CD4-positive, alpha-beta T cell (primary cell): ENCODE measurements around the gene KCNV2. TPM values are rescaled to one million over a fixed set of nuclear protein-coding genes. Genes with fewer than 3 reads are reported as not detected.

Experiments
- ATAC-seq: fragments of 200-7000 bp; cut with Tn5 transposase; one replicate; pipeline ENCODE4 v1.10.0; 2022; ENCODE audit warnings: mild to moderate bottlenecking; ENCODE audit not compliant: poor library complexity
- CTCF ChIA-PET: fragments of 350-600 bp; sonication (Branson Sonifier 250); formaldehyde crosslinking; loops from one replicate; lab custom pipeline; 2021; ENCODE audit warnings: antibody characterized with exemption, inconsistent platforms; lab: Charles Lee
- POLR2A ChIA-PET: fragments of 350-600 bp; sonication (Branson Sonifier 250); formaldehyde crosslinking; loops from one replicate; lab custom pipeline; 2021; ENCODE audit warnings: antibody characterized with exemption, inconsistent platforms; lab: Charles Lee
- DNase-seq, 14 experiments: peaks; one replicate each; pipeline ENCODE4 v3.0.0-alpha.2; 2013 to 2020; ENCODE audit warnings: mixed read lengths in 2 of 14
- H3K27ac ChIP-seq, 2 donors: one replicate each; pipeline versions ENCODE4 v1.5.1 to v1.7.0; 2013; ENCODE audit warnings: low read length in 2 of 2, low read depth in 1 of 2, mild to moderate bottlenecking in 1 of 2
- H3K27me3 ChIP-seq, 2 experiments: 1 replicate in 1 of 2; 2 replicates in 1 of 2; pipeline versions ENCODE4 v1.6.1 to v1.7.0; 2013; ENCODE audit warnings: low read length in 2 of 2, control low read depth in 1 of 2, mild to moderate bottlenecking in 1 of 2, moderate library complexity in 1 of 2; ENCODE audit not compliant: insufficient read depth in 2 of 2, control insufficient read depth in 1 of 2
- H3K36me3 ChIP-seq: one replicate; pipeline ENCODE4 v1.6.1; 2013; ENCODE audit warnings: low read length, control low read depth; ENCODE audit not compliant: insufficient read depth
- H3K4me1 ChIP-seq: one replicate; pipeline ENCODE4 v1.6.1; 2013; ENCODE audit warnings: low read length, control low read depth; ENCODE audit not compliant: insufficient read depth
- H3K4me3 ChIP-seq: one replicate; pipeline ENCODE4 v1.5.1; 2013; ENCODE audit warnings: mild to moderate bottlenecking, low read length, moderate library complexity
- H3K9me3 ChIP-seq, 2 experiments: 1 replicate in 1 of 2; 2 replicates in 1 of 2; pipeline versions ENCODE4 v1.6.1 to v1.7.0; 2013; ENCODE audit warnings: low read length in 2 of 2, mild to moderate bottlenecking in 2 of 2, control low read depth in 1 of 2, moderate library complexity in 1 of 2; ENCODE audit not compliant: control insufficient read depth in 1 of 2, insufficient read depth in 1 of 2
- H3K27ac Mint-ChIP-seq: one replicate; pipeline ENCODE4 v1.8.0; 2020; ENCODE audit warnings: mixed read lengths
- H3K27me3 Mint-ChIP-seq: one replicate; pipeline ENCODE4 v1.8.0; 2021; ENCODE audit warnings: mixed read lengths
- H3K36me3 Mint-ChIP-seq: one replicate; pipeline ENCODE4 v1.8.0; 2021; ENCODE audit warnings: low read depth, mixed read lengths
- H3K4me1 Mint-ChIP-seq: one replicate; pipeline ENCODE4 v1.8.0; 2021; ENCODE audit warnings: low read depth, mixed read lengths
- H3K4me3 Mint-ChIP-seq: one replicate; pipeline ENCODE4 v1.8.0; 2020; ENCODE audit warnings: mild to moderate bottlenecking, mixed read lengths
- H3K9me3 Mint-ChIP-seq: one replicate; pipeline ENCODE4 v1.8.0; 2020; ENCODE audit warnings: mixed read lengths
- intact Hi-C, 2 experiments: fragments of 100-400 bp; cut with DNase I in 1 of 2; cut with micrococcal nuclease in 1 of 2; formaldehyde crosslinking; loops; one replicate each; pipeline versions ENCODE4 v1.15.1 to v1.9.0; 2023 to 2025; cut with DNase I, micrococcal nuclease
- total RNA-seq, 174 experiments: library from RNA in 2 of 174; stranded (reverse) in 2 of 174; gene quantifications; one replicate each; pipeline ENCODE4 v1.2.3 and lab custom pipeline; 2021 to 2026
- TF ChIP-seq, protein P1 (sequence below): fragments of 200-600 bp; IDR thresholded peaks from one replicate; pipeline ENCODE4 v1.8.0; 2022; ENCODE audit warnings: antibody characterized with exemption, mild to moderate bottlenecking

The KCNV2 gene
- total RNA-seq, 2 experiments from 2014 or later, result not detected

DNA sequence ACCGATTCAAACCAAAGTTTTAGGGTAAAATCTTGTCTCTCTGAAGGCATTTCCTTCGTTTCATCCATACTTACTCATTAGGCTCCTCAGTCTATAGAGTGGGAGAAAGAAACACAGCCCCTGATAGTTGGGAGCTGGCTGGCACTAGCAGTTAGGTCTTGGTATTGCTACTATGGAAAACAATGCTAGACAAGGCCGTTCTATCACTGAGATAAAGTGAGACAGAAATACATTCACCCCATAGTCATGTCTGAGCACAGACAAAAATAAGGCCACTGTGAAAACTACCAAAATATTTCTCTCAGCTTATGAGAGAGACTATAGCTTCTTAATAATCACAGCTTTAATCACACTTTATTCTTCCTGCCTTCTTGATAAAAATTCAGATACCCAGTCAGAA is 28.7 kb upstream of the KCNV2 start:
- ChIA-PET CTCF (no interaction called here), POLR2A (no interaction called here)
- Histone ChIP-seq H3K27ac (no peak overlapping the region), H3K9me3 (no peaks in the 10 kb centered on the region), H3K36me3 (no peaks in the 10 kb centered on the region), H3K4me1 (no peaks in the 10 kb centered on the region), H3K4me3 (no peak overlapping the region), H3K27me3 (no peaks in the 10 kb centered on the region)
- DNase-seq (no peak), ATAC-seq (no peak)
- Mint-ChIP-seq H3K27ac (no peak overlapping the region), H3K4me3 (no peak overlapping the region), H3K27me3 (no peaks in the 10 kb centered on the region), H3K36me3 (no peaks in the 10 kb centered on the region), H3K9me3 (no peaks in the 10 kb centered on the region), H3K4me1 (no peaks in the 10 kb centered on the region)
- TF ChIP-seq, protein P1, sequence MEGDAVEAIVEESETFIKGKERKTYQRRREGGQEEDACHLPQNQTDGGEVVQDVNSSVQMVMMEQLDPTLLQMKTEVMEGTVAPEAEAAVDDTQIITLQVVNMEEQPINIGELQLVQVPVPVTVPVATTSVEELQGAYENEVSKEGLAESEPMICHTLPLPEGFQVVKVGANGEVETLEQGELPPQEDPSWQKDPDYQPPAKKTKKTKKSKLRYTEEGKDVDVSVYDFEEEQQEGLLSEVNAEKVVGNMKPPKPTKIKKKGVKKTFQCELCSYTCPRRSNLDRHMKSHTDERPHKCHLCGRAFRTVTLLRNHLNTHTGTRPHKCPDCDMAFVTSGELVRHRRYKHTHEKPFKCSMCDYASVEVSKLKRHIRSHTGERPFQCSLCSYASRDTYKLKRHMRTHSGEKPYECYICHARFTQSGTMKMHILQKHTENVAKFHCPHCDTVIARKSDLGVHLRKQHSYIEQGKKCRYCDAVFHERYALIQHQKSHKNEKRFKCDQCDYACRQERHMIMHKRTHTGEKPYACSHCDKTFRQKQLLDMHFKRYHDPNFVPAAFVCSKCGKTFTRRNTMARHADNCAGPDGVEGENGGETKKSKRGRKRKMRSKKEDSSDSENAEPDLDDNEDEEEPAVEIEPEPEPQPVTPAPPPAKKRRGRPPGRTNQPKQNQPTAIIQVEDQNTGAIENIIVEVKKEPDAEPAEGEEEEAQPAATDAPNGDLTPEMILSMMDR, result no peak
- intact Hi-C loops, result no loop called here

DNA sequence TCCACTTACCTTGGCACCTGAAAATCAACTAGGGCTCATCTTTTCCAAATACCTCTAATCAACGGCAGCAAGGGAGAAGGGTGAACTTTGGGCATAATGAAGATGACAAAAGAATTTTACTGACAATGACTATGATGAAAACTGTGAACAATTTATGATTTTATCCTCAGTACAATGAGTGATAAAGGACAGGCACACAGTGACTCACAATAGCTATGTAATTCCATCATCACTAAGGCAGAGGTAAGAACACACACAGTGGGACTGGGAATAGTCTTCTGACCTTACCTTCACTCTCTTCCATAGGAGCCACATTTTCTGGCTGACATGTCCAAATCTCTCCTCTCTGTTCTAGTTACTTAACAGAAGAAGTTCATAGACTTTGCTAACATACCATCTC is 26.1 kb upstream of the KCNV2 start:
- ChIA-PET CTCF (no interaction called here), POLR2A (no interaction called here)
- no peak overlapping the region for H3K27ac Mint-ChIP-seq

DNA sequence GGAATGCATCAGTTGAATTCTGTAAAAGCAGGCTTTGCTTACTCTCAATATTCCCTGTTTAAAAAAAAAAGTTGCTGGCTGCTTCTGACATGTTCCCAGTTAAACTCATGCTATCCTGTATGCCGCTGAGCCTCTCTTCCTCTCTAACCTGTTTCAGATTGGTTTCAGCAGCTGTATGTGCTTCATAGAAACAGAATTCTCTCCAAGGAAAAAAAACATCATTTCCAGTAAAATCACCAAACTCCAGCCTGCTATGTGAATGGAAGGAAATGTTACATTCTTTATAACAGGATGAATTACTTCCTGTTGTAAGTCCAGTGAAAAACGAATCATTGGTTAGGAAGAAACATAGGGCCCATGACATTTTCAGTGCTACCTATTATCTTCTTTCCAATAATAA is 25.7 kb upstream of the KCNV2 start:
- POLR2A ChIA-PET, result no interaction called here
- H3K27ac ChIP-seq, result no peak overlapping the region
- TF ChIP-seq, protein P1, result no peak
- H3K36me3 ChIP-seq, result no peaks in the 10 kb centered on the region
- no peak for ATAC-seq
- Mint-ChIP-seq H3K4me1 (no peaks in the 10 kb centered on the region), H3K4me3 (no peak overlapping the region), H3K27me3 (no peaks in the 10 kb centered on the region), H3K9me3 (no peaks in the 10 kb centered on the region), H3K27ac (no peak overlapping the region), H3K36me3 (no peaks in the 10 kb centered on the region)
- CTCF ChIA-PET, result no interaction called here
- H3K27me3 ChIP-seq, result no peaks in the 10 kb centered on the region
- H3K4me1 ChIP-seq, result no peaks in the 10 kb centered on the region
- H3K4me3 ChIP-seq, result no peak overlapping the region
- intact Hi-C loops, result no loop called here
- H3K9me3 ChIP-seq, result no peaks in the 10 kb centered on the region
- DNase-seq, result no peak

More for the DNA sequence above, 26.1 kb upstream of the KCNV2 start:
- no peak overlapping the region for H3K27ac ChIP-seq
- no peaks in the 10 kb centered on the region for H3K27me3 Mint-ChIP-seq
- no peaks in the 10 kb centered on the region for H3K4me1 Mint-ChIP-seq
- no peaks in the 10 kb centered on the region for H3K36me3 ChIP-seq
- no peak overlapping the region for H3K4me3 ChIP-seq
- H3K4me1 ChIP-seq, result no peaks in the 10 kb centered on the region
- H3K9me3 Mint-ChIP-seq, result no peaks in the 10 kb centered on the region
- H3K9me3 ChIP-seq, result no peaks in the 10 kb centered on the region
- TF ChIP-seq, protein P1, result no peak
- intact Hi-C loops, result no loop called here
- no peak for DNase-seq
- no peaks in the 10 kb centered on the region for H3K36me3 Mint-ChIP-seq
- H3K27me3 ChIP-seq, result no peaks in the 10 kb centered on the region
- no peak overlapping the region for H3K4me3 Mint-ChIP-seq
- ATAC-seq, result no peak
